Vagina (tissue), 2 donors: ENCODE measurements around the gene MS4A1.

ENCODE experiments used
- POLR2A ChIP-seq, 2 donors: fragments of 450-650 bp; IDR thresholded peaks; one replicate each; pipeline ENCODE4 v1.6.1; 2017; ENCODE audit warnings: antibody characterized with exemption in 2 of 2, mild to moderate bottlenecking in 2 of 2, moderate library complexity in 2 of 2
- TF ChIP-seq, protein P1 (sequence below), 3 experiments: fragments of 450-650 bp in 2 of 3; fragments of 200-600 bp in 1 of 3; sonication (generic) in 1 of 3; IDR thresholded peaks; one replicate each; pipeline ENCODE4 v1.5.1; 2017 to 2019; ENCODE audit warnings: antibody characterized with exemption in 3 of 3, mild to moderate bottlenecking in 2 of 3, moderate library complexity in 2 of 3

DNA sequence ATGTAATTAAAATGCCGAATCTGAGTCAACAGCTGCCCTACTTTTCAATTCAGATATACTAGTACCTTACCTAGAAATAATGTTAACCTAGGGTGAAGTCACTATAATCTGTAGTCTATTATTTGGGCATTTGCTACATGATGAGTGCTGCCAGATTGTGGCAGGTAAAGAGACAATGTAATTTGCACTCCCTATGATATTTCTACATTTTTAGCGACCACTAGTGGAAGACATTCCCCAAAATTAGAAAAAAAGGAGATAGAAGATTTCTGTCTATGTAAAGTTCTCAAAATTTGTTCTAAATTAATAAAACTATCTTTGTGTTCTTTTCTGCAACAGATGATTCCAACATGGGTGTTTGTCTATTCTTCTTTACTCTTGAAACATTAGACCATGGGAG is 14.1 kb downstream of the MS4A1 start:
- no peak for TF ChIP-seq POLR2A (IDR thresholded peaks at IDR 0.05)
- TF ChIP-seq, protein P1, sequence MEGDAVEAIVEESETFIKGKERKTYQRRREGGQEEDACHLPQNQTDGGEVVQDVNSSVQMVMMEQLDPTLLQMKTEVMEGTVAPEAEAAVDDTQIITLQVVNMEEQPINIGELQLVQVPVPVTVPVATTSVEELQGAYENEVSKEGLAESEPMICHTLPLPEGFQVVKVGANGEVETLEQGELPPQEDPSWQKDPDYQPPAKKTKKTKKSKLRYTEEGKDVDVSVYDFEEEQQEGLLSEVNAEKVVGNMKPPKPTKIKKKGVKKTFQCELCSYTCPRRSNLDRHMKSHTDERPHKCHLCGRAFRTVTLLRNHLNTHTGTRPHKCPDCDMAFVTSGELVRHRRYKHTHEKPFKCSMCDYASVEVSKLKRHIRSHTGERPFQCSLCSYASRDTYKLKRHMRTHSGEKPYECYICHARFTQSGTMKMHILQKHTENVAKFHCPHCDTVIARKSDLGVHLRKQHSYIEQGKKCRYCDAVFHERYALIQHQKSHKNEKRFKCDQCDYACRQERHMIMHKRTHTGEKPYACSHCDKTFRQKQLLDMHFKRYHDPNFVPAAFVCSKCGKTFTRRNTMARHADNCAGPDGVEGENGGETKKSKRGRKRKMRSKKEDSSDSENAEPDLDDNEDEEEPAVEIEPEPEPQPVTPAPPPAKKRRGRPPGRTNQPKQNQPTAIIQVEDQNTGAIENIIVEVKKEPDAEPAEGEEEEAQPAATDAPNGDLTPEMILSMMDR (IDR thresholded peaks at IDR 0.05), result no peak
